NT2/D1 (cell line): Measurements from ENCODE around the gene HEXIM1.

ENCODE experiments used
- DNase-seq: peaks from one replicate; pipeline ENCODE4 v3.0.0-alpha.2; 2011; ENCODE audit warnings: low read depth, low spot score
- H3K27me3 ChIP-seq: 2 replicates; pipeline ENCODE4 v1.6.0; 2011; ENCODE audit warnings: mild to moderate bottlenecking; ENCODE audit not compliant: insufficient read length, insufficient read depth
- H3K36me3 ChIP-seq: 2 replicates; pipeline ENCODE4 v1.6.1; 2011; ENCODE audit warnings: mild to moderate bottlenecking, low read length, mixed read lengths; ENCODE audit not compliant: insufficient read depth, insufficient read length
- H3K4me1 ChIP-seq: 2 replicates; pipeline ENCODE4 v1.5.1; 2011; ENCODE audit not compliant: insufficient read depth, insufficient read length
- H3K4me3 ChIP-seq: 2 replicates; pipeline ENCODE4 v1.5.1; 2011; ENCODE audit warnings: low read depth; ENCODE audit not compliant: insufficient read length
- H3K9ac ChIP-seq: 2 replicates; pipeline ENCODE4 v1.6.0; 2011; ENCODE audit warnings: low read depth; ENCODE audit not compliant: insufficient read length
- H3K9me3 ChIP-seq: 2 replicates; pipeline ENCODE4 v1.5.1; 2011; ENCODE audit warnings: mild to moderate bottlenecking, low read length; ENCODE audit not compliant: insufficient read depth
- SUZ12 ChIP-seq: IDR thresholded peaks from 2 replicates; pipeline ENCODE4 v1.6.1; 2011; ENCODE audit not compliant: insufficient read length, insufficient read depth; ENCODE audit errors: extremely low read depth
- YY1 ChIP-seq: IDR thresholded peaks from 2 replicates; pipeline ENCODE4 v1.6.1; 2011; ENCODE audit not compliant: insufficient read length, insufficient read depth
- ZNF274 ChIP-seq: IDR thresholded peaks from 2 replicates; pipeline ENCODE4 v1.6.1; 2011; ENCODE audit warnings: mild to moderate bottlenecking, low read depth, low read length

Gene HEXIM1

GRCh38 chr17:45175759-45176115, 27.5 kb downstream of the HEXIM1 start:
- Histone ChIP-seq H3K9me3 (no peaks in the 10 kb centered on the region), H3K36me3 (peaks cover 1% of the 10 kb centered on the region), H3K9ac (no peak overlapping the region), H3K4me3 (no peak overlapping the region), H3K27me3 (no peaks in the 10 kb centered on the region), H3K4me1 (peaks cover 22% of the 10 kb centered on the region)
- no peak for TF ChIP-seq SUZ12
- no peak for TF ChIP-seq ZNF274
- TF ChIP-seq YY1, result no peak
- no peak for DNase-seq

DNA sequence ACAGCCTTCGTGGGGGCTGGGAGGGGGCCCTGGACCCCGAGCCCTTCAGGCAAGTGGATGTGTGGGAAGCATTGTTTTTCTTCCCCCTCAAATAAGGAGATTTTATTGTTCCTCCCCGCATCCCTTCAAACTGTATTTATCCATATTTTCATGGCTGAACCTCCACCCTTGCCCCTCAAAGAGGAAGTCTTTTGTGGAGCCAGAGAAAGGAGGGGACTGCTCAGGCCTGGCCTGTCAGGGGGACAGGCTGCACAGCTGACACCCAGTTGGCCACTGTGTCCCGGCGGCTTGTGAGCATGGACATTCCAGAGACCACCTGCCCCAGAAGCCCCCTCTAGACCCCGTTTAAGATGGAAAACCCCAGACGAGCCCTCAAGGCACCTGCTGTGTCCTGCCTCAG, 29.3 kb downstream of the HEXIM1 start:
- TF ChIP-seq ZNF274 (no peak), SUZ12 (no peak), YY1 (no peak)
- Histone ChIP-seq H3K36me3 (no peaks in the 10 kb centered on the region), H3K27me3 (no peaks in the 10 kb centered on the region), H3K9ac (no peak overlapping the region), H3K4me1 (peaks cover 7% of the 10 kb centered on the region), H3K9me3 (no peaks in the 10 kb centered on the region), H3K4me3 (no peak overlapping the region)
- DNase-seq, result no peak

- H3K9ac ChIP-seq, result no peak overlapping the region
- TF ChIP-seq ZNF274, result no peak
- no peaks in the 10 kb centered on the region for H3K27me3 ChIP-seq
- no peak for DNase-seq
- H3K36me3 ChIP-seq, result no peaks in the 10 kb centered on the region
- H3K4me1 ChIP-seq, result no peaks in the 10 kb centered on the region
- H3K4me3 ChIP-seq, result no peak overlapping the region
- H3K9me3 ChIP-seq, result no peaks in the 10 kb centered on the region
Measured at GRCh38 chr17:45184144-45184543, 35.9 kb downstream of the HEXIM1 start.

GRCh38 chr17:45186801-45187354, 38.6 kb downstream of the HEXIM1 start:
- Histone ChIP-seq H3K36me3 (no peaks in the 10 kb centered on the region), H3K9me3 (peaks cover 14% of the 10 kb centered on the region), H3K4me3 (no peak overlapping the region), H3K4me1 (no peaks in the 10 kb centered on the region), H3K27me3 (no peaks in the 10 kb centered on the region), H3K9ac (no peak overlapping the region)
- TF ChIP-seq SUZ12 (no peak), YY1 (no peak), ZNF274 (no peak)
- no peak for DNase-seq

DNA sequence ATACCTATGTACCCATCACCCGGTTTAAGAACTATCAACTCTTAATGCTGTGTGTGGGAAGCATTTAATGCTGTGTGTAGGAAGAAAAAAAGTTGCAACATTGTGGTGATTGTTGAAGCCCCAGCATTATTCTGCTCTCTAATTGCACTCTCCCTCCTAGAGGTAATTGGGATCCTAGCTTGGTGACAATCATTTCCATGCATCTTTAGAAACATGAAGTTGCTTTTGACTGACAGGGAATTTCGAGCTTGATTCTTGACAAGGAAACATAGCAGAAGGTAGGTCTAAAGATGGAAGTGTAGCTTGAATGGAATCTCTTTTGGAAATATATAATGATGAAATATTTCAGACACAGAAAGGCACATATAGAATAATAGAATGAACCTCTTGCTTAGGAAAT, 40.7 kb downstream of the HEXIM1 start:
- H3K4me1 ChIP-seq, result no peaks in the 10 kb centered on the region
- TF ChIP-seq SUZ12 (no peak), YY1 (no peak), ZNF274 (no peak)
- no peak for DNase-seq

GRCh38 chr17:45190503-45191255, 42.4 kb downstream of the HEXIM1 start:
- H3K4me3 ChIP-seq, result no peak overlapping the region
- no peak for DNase-seq
- peaks cover 18% of the 10 kb centered on the region for H3K9me3 ChIP-seq
- no peak overlapping the region for H3K9ac ChIP-seq
- TF ChIP-seq ZNF274, result no peak
- TF ChIP-seq YY1, result no peak
- no peak for TF ChIP-seq SUZ12
- H3K36me3 ChIP-seq, result no peaks in the 10 kb centered on the region
- H3K27me3 ChIP-seq, result no peaks in the 10 kb centered on the region
- H3K4me1 ChIP-seq, result no peaks in the 10 kb centered on the region

More for the DNA sequence above, 40.7 kb downstream of the HEXIM1 start:
- no peak overlapping the region for H3K9ac ChIP-seq
- H3K36me3 ChIP-seq, result no peaks in the 10 kb centered on the region
- no peak overlapping the region for H3K4me3 ChIP-seq
- H3K27me3 ChIP-seq, result no peaks in the 10 kb centered on the region
- peaks cover 14% of the 10 kb centered on the region for H3K9me3 ChIP-seq

- TF ChIP-seq YY1, result no peak
- no peak for TF ChIP-seq ZNF274
- TF ChIP-seq SUZ12, result no peak
- Histone ChIP-seq H3K36me3 (no peaks in the 10 kb centered on the region), H3K9me3 (peaks cover 12% of the 10 kb centered on the region), H3K9ac (no peak overlapping the region), H3K4me1 (peaks cover 8% of the 10 kb centered on the region), H3K4me3 (no peak overlapping the region), H3K27me3 (no peaks in the 10 kb centered on the region)
- DNase-seq, result no peak
Measured at GRCh38 chr17:45195424-45195823, 47.1 kb downstream of the HEXIM1 start.
